Mesendoderm (in vitro differentiated cells): ENCODE measurements around the gene LTV1.
A peak's percentile ranks its signal among the peaks of the same experiment; 100 is the strongest.

ENCODE experiments used
- DNase-seq: peaks from one replicate; pipeline ENCODE4 v3.0.0; 2013
- H2AK5ac ChIP-seq: 2 replicates; pipeline ENCODE4 v1.6.1; 2013; ENCODE audit warnings: low read length, inconsistent platforms
- H2BK120ac ChIP-seq: 2 replicates; pipeline ENCODE4 v1.6.1; 2013; ENCODE audit warnings: low read depth, mild to moderate bottlenecking, low read length, moderate library complexity, mixed read lengths
- H2BK15ac ChIP-seq: replicated peaks from 2 replicates; pipeline ENCODE4 v1.6.1; 2013; ENCODE audit warnings: low read depth, mild to moderate bottlenecking, moderate library complexity
- H2BK5ac ChIP-seq: 2 replicates; pipeline ENCODE4 v1.6.1; 2013; ENCODE audit warnings: low read length, inconsistent platforms
- H3K18ac ChIP-seq: 2 replicates; pipeline ENCODE4 v1.6.1; 2013; ENCODE audit warnings: mild to moderate bottlenecking, low read length, mixed read lengths
- H3K23ac ChIP-seq: one replicate; pipeline ENCODE4 v1.6.1; 2013; ENCODE audit warnings: low read length
- H3K27ac ChIP-seq: 2 replicates; pipeline ENCODE4 v1.5.1; 2013; ENCODE audit warnings: low read depth, mild to moderate bottlenecking, inconsistent platforms, low read length, moderate library complexity
- H3K27me3 ChIP-seq: 2 replicates; pipeline ENCODE4 v1.6.1; 2013; ENCODE audit warnings: low read length, control low read depth, mild to moderate bottlenecking, inconsistent platforms; ENCODE audit not compliant: insufficient read depth, poor library complexity
- H3K36me3 ChIP-seq: 2 replicates; pipeline ENCODE4 v1.6.1; 2013; ENCODE audit warnings: low read length, inconsistent platforms; ENCODE audit not compliant: control insufficient read depth, insufficient read depth
- H3K4ac ChIP-seq: one replicate; pipeline ENCODE4 v1.6.1; 2013; ENCODE audit warnings: low read depth, mild to moderate bottlenecking, low read length, moderate library complexity
- H3K4me1 ChIP-seq: 2 replicates; pipeline ENCODE4 v1.6.1; 2013; ENCODE audit warnings: low read depth, low read length, inconsistent platforms; ENCODE audit not compliant: control insufficient read depth
- H3K4me2 ChIP-seq: 2 replicates; pipeline ENCODE4 v1.6.1; 2013; ENCODE audit warnings: low read length
- H3K4me3 ChIP-seq: 2 replicates; pipeline ENCODE4 v1.5.1; 2013; ENCODE audit warnings: mild to moderate bottlenecking, low read length
- H3K56ac ChIP-seq: one replicate; pipeline ENCODE4 v1.6.1; 2013; ENCODE audit warnings: low read length
- H3K79me1 ChIP-seq: 2 replicates; pipeline ENCODE4 v1.6.1; 2013; ENCODE audit warnings: low read length, inconsistent platforms
- H3K79me2 ChIP-seq: 2 replicates; pipeline ENCODE4 v1.6.1; 2013; ENCODE audit warnings: mild to moderate bottlenecking, low read length; ENCODE audit not compliant: control insufficient read depth, insufficient read depth
- H3K9ac ChIP-seq: 2 replicates; pipeline ENCODE4 v1.6.1; 2013; ENCODE audit warnings: low read length, inconsistent platforms
- H4K5ac ChIP-seq: one replicate; pipeline ENCODE4 v1.6.1; 2013; ENCODE audit warnings: low read length
- H4K8ac ChIP-seq: one replicate; pipeline ENCODE4 v1.6.1; 2013; ENCODE audit warnings: low read depth, mild to moderate bottlenecking, control low read depth, low read length, moderate library complexity
- WGBS: extraction: QIAGEN DNeasy Blood & Tissue Kit; methylation state at CpG from one replicate; pipeline ENCODE4 v1.1.7; 2013; ENCODE audit warnings: low lambda C conversion rate, missing lambda C conversion rate; ENCODE audit not compliant: insufficient coverage; ENCODE audit errors: extremely low coverage; 5-methylcytosine and 5-hydroxymethylcytosine counted together

Gene LTV1

DNA sequence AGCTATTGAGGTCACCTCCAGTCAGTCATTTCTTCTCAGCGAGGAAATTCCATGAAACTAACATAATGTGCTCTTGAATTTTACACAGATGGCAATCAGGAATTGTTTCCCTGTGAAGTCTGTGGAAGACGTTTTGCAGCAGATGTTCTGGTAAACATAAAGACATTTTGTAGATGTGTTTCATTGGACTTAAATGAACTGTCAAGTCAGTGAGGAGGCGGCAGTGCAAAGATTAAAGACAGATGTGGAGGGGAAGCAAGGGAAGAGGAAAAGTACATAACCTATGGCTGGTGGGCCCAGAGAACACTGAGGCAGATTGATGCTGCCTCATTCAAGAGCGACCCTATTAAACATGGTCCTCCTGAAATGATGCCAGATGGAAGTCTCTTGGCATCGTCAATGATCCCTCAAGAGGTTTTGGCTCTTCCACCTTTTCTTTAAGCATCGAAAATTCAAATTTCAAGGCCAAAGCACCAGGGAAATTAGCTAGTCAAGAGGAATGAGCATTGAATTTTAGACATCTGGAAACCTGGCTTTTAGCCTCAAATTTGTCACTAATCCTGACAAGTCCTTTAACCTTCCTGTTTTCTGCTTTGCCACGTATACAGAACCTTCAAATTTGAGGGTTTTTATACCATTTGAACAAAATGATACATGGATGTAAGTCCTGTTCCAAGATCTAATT, 41.2 kb downstream of the LTV1 start:
- no peak overlapping the region for H2BK5ac ChIP-seq
- no peak overlapping the region for H3K23ac ChIP-seq
- no peaks in the 10 kb centered on the region for H3K36me3 ChIP-seq
- no peak overlapping the region for H3K27ac ChIP-seq
- H3K79me1 ChIP-seq: no peaks in the 10 kb centered on the region
- H3K27me3 ChIP-seq: no peaks in the 10 kb centered on the region
- no peak overlapping the region for H3K18ac ChIP-seq
- WGBS: no CpG with 5 or more reads among the region's 7 CpGs
- no peak overlapping the region for H4K8ac ChIP-seq
- H4K5ac ChIP-seq: no peak overlapping the region
- H3K4me3 ChIP-seq: no peak overlapping the region
- DNase-seq: no peak
- no peak overlapping the region for H3K4me2 ChIP-seq
- no peaks in the 10 kb centered on the region for H3K4me1 ChIP-seq
- no peaks in the 10 kb centered on the region for H3K79me2 ChIP-seq
- H2AK5ac ChIP-seq: no peak overlapping the region
- no peak overlapping the region for H3K4ac ChIP-seq
- H2BK15ac ChIP-seq: no peak overlapping the region
- H2BK120ac ChIP-seq: no peak overlapping the region
- H3K56ac ChIP-seq: no peak overlapping the region
- H3K9ac ChIP-seq: no peak overlapping the region

DNA sequence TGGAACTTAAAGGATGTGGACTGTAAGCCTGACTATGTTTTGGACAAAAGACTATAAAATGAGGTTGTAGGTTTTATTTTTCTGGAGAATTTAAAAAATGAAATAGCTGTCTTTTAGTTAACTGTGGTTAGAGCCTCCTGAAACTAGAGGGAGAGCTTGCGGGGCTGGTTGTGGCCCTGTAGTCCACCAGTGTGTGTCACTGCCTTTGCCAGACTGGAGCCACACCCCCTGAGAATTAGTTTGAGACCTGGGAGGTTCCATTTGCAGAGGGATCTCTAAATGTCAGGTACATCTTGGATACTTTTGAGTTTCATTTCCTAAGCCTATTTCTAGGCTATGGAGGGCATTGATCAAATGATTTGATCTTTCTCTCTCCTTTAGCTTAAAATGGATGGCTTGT, 42.0 kb downstream of the LTV1 start:
- H4K8ac ChIP-seq: no peak overlapping the region
- no peaks in the 10 kb centered on the region for H3K4me1 ChIP-seq
- H2BK5ac ChIP-seq: no peak overlapping the region
- no peak overlapping the region for H2BK120ac ChIP-seq
- no peaks in the 10 kb centered on the region for H3K27me3 ChIP-seq
- H3K27ac ChIP-seq: no peak overlapping the region
- no peak overlapping the region for H3K9ac ChIP-seq
- no peak overlapping the region for H2BK15ac ChIP-seq
- H3K36me3 ChIP-seq: no peaks in the 10 kb centered on the region
- H3K79me2 ChIP-seq: no peaks in the 10 kb centered on the region
- DNase-seq: peak; percentile 25
- H3K4me3 ChIP-seq: no peak overlapping the region
- no peak overlapping the region for H3K56ac ChIP-seq
- H4K5ac ChIP-seq: no peak overlapping the region
- H3K23ac ChIP-seq: no peak overlapping the region
- H3K4ac ChIP-seq: no peak overlapping the region
- H2AK5ac ChIP-seq: no peak overlapping the region
- no CpG with 5 or more reads among the region's 1 CpG for WGBS
- H3K4me2 ChIP-seq: no peak overlapping the region
- no peak overlapping the region for H3K18ac ChIP-seq
- no peaks in the 10 kb centered on the region for H3K79me1 ChIP-seq

DNA sequence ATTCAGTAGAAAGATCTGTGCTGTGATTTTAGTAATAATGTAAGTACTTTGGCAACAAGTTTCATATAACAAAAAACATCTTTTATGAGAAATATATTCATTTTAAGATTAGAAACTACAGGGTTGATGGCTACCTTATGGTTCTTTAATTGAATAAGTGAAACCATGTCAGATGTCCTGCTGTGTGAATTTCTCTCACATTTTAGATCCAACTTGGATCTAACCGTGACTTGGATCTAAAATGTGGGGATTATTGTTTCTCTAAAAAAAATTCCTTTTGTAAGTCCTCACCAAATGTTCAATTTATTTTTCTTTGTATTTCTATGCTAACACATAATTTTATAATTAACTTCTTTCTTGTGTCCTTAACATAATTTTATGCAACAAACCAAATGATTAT, 51.5 kb downstream of the LTV1 start:
- Histone ChIP-seq H3K4ac (no peak overlapping the region), H3K23ac (no peak overlapping the region), H3K4me3 (no peak overlapping the region), H3K18ac (no peak overlapping the region), H3K56ac (no peak overlapping the region), H3K36me3 (no peaks in the 10 kb centered on the region), H3K79me1 (no peaks in the 10 kb centered on the region), H3K27me3 (no peaks in the 10 kb centered on the region), H3K9ac (no peak overlapping the region), H2BK5ac (no peak overlapping the region), H2BK15ac (no peak overlapping the region), H2AK5ac (no peak overlapping the region), H3K27ac (no peak overlapping the region), H2BK120ac (no peak overlapping the region), H3K4me1 (no peaks in the 10 kb centered on the region), H3K4me2 (no peak overlapping the region), H4K5ac (no peak overlapping the region), H4K8ac (no peak overlapping the region), H3K79me2 (no peaks in the 10 kb centered on the region)
- no peak for DNase-seq
- no CpG with 5 or more reads among the region's 1 CpG for WGBS

DNA sequence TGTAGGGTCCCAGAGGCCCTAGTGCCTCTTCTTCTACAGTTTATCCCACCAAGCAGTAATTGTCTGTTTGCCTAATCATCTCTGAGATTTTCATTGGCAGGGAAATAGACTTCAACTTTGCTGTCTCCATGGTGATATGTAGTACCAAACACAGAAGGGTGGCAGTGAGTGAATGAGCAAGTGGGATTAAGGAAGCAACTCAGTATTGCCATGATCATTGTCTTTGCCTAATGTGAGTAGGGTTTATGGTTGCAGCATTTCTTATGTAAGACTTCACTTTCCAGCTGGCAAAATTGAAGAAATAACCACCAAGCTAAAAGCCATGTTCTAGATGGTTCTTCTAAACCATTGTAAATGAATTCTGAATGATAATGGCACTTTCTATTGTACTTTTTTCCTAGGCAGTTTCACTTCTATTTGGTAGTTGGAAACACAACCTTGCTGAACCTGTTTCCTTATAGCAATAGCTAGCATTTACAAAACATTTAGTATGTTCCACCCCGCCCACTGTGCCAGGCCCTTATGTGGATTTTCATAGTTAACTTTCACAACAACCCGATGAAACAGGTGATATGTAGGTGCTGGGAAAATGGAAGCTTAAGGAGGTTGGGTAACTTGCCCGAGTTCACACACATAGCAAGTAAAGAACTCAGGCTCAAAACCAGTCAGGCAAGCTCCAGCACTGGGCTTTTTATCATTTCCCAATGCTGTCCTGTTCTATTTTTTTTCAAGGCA, 53.2 kb downstream of the LTV1 start:
- H3K18ac ChIP-seq: no peak overlapping the region

DNA sequence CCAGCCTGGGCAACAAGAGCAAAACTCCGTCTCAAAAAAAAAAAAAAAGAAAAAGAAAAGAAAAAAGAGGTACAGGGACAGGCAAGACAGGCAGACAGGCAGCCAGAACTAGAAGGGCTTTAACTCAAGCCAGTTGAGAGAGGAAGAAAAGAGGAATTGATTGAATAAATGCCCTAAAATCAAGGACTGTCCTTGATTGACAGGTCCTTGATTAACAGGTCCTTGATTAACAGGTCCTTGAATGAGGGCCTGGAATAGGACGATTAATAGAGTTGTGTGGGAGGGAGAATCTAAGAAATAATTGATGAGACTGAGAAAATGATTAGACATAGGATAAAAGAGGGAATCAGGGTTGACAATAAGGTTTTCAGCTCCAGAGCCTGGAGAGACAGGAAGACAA, 57.2 kb downstream of the LTV1 start:
- H3K23ac ChIP-seq: no peak overlapping the region
- no peak overlapping the region for H2AK5ac ChIP-seq
- no peaks in the 10 kb centered on the region for H3K79me2 ChIP-seq
- H3K56ac ChIP-seq: no peak overlapping the region
- no peak overlapping the region for H4K5ac ChIP-seq
- peaks cover 7% of the 10 kb centered on the region for H3K4me1 ChIP-seq
- H3K79me1 ChIP-seq: no peaks in the 10 kb centered on the region
- DNase-seq: no peak
- H2BK15ac ChIP-seq: no peak overlapping the region
- H3K4me3 ChIP-seq: no peak overlapping the region
- no CpG with 5 or more reads among the region's 2 CpGs for WGBS
- H3K4me2 ChIP-seq: no peak overlapping the region
- H2BK5ac ChIP-seq: no peak overlapping the region
- H2BK120ac ChIP-seq: no peak overlapping the region
- H3K4ac ChIP-seq: no peak overlapping the region
- H4K8ac ChIP-seq: no peak overlapping the region
- H3K27ac ChIP-seq: no peak overlapping the region
- H3K18ac ChIP-seq: no peak overlapping the region
- no peaks in the 10 kb centered on the region for H3K27me3 ChIP-seq
- no peaks in the 10 kb centered on the region for H3K36me3 ChIP-seq
- no peak overlapping the region for H3K9ac ChIP-seq

More for the DNA sequence above, 53.2 kb downstream of the LTV1 start:
- H3K9ac ChIP-seq: no peak overlapping the region
- no CpG with 5 or more reads among the region's 3 CpGs for WGBS
- no peak overlapping the region for H4K8ac ChIP-seq
- no peak overlapping the region for H3K4me2 ChIP-seq
- H2AK5ac ChIP-seq: no peak overlapping the region
- no peaks in the 10 kb centered on the region for H3K27me3 ChIP-seq
- no peak overlapping the region for H3K4ac ChIP-seq
- H3K79me1 ChIP-seq: no peaks in the 10 kb centered on the region
- H3K36me3 ChIP-seq: no peaks in the 10 kb centered on the region
- no peak overlapping the region for H2BK5ac ChIP-seq
- H2BK15ac ChIP-seq: no peak overlapping the region
- H3K27ac ChIP-seq: no peak overlapping the region
- H3K79me2 ChIP-seq: no peaks in the 10 kb centered on the region
- H2BK120ac ChIP-seq: no peak overlapping the region
- no peak overlapping the region for H4K5ac ChIP-seq
- peak; percentile 21 for DNase-seq
- no peaks in the 10 kb centered on the region for H3K4me1 ChIP-seq
- H3K23ac ChIP-seq: no peak overlapping the region
- H3K4me3 ChIP-seq: no peak overlapping the region
- H3K56ac ChIP-seq: no peak overlapping the region
